ENCODE results near the gene RPTOR. TPM values are rescaled to one million over a fixed set of nuclear protein-coding genes. Genes with fewer than 3 reads are reported as not detected.

The RPTOR gene
- total RNA-seq, 4 donors from 2014 or later = 18.7 to 35.4 (median 21.0) TPM

DNA sequence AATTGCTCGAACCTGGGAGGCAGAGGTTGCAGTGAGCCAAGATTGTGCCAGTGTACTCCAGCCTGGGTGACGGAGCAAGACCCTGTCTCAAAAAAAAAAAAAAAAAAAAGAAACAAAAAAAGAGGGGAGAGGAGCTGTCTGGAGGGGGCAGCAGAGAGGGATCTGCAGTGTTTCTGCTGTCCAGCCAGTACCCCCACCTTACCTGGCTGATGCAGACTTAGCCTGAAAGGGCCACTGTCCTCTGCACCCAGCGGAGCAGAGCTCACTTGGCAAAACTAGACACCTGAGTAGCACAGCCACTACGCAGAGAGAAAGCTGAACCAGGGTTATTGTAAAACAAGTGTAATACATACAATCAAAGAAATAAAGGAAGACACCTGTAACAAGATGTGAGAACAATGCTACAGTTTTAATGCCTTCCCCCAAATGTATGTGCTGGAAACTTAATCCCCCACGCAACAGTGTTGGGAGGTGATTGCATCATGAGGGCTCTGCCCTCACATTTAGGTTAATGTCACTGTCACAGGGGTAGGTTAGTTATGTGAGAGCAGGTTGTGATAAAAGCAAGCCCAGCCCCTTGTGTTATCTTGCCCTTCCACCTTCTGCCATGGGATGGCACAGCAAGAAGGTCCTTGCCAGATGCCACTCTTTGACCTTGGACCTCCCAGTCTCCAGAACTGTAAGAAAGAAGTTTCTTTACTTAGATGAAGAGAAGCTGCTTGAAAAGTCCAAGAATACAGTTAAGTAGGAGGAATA is 211.2 kb downstream of the RPTOR start:
- TF ChIP-seq, protein P1, sequence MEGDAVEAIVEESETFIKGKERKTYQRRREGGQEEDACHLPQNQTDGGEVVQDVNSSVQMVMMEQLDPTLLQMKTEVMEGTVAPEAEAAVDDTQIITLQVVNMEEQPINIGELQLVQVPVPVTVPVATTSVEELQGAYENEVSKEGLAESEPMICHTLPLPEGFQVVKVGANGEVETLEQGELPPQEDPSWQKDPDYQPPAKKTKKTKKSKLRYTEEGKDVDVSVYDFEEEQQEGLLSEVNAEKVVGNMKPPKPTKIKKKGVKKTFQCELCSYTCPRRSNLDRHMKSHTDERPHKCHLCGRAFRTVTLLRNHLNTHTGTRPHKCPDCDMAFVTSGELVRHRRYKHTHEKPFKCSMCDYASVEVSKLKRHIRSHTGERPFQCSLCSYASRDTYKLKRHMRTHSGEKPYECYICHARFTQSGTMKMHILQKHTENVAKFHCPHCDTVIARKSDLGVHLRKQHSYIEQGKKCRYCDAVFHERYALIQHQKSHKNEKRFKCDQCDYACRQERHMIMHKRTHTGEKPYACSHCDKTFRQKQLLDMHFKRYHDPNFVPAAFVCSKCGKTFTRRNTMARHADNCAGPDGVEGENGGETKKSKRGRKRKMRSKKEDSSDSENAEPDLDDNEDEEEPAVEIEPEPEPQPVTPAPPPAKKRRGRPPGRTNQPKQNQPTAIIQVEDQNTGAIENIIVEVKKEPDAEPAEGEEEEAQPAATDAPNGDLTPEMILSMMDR (IDR thresholded peaks at IDR 0.05; ENCODE audit: low read depth) = no peak

DNA sequence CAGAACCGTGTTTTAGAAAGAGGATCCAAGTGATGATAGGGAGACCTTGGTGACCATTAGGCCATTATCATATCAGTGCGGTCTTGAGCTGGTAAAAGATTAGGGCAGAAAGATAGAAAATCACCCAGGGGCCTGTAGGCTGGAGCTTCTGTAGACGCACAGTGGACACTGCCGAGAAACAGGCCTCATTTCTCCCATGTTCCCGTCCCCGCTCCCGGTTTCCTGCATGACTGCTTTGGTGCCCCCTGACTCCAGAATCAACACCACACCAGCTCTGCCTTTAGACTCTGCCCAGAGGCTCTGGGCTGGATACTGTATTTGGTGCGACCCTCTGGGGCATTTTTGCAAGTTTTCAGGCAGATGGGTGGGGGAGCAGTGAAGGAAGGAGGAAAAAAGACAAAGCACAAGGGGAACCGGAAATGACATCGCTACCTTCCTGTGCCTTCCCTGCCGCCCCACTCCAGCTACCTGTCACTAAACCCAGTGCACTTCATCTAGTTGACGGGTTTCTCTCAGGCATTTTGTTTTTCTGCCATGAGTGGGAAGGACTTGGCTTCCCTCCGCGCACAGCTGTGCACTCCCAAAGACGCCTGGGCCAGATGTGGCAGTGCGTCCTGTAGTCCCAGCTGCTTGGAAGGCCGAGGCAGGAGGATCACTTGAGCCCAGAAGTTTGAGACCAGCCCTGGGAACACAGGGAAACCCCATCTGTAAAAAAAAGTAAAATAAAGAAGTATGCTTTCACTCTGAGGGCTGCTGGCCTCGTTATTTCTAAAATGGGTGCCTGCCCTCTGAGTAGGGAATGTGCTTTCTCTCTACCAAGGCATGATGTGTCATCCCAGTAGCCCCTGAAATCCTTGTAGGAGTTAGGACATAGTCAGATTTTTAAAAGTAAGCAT is 214.1 kb downstream of the RPTOR start:
- TF ChIP-seq, protein P1 (IDR thresholded peaks at IDR 0.05; ENCODE audit: low read depth) = no peak

DNA sequence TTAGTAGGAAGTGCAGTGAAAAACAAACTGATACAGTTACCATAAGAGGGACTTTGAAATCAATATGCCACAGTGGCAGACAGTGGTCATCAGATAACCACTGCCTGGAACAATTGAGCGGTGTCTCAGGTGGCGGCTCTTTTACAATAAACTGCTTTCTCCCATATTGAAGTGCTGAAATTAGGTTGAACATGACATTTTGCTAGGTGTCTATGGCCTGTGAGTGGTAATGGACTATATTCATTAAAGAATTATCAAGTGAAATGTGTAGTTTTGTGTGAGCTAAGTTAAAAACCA is 214.7 kb downstream of the RPTOR start:
- TF ChIP-seq, protein P1 (IDR thresholded peaks at IDR 0.05; ENCODE audit: low read depth) = no peak

DNA sequence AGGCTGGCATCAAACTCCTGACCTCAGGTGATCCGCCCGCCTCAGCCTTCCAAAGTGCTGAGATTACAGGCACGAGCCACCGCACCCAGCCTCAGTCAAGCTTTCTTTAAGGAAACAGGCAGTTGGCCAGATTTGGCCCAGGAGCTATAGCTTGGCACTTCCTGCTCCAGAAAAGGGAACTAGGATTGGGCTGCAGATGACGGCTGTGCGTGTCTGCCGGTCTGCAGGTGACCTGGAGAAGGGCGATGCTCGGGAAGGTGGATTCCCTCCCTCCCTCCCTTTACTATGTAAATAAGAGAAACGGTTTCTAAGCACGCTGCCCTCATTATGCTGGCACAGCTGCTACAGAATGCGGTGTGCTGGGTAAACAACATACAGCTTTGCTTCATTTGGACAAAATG is 215.9 kb downstream of the RPTOR start:
- TF ChIP-seq, protein P1 (IDR thresholded peaks at IDR 0.05; ENCODE audit: low read depth) = no peak

DNA sequence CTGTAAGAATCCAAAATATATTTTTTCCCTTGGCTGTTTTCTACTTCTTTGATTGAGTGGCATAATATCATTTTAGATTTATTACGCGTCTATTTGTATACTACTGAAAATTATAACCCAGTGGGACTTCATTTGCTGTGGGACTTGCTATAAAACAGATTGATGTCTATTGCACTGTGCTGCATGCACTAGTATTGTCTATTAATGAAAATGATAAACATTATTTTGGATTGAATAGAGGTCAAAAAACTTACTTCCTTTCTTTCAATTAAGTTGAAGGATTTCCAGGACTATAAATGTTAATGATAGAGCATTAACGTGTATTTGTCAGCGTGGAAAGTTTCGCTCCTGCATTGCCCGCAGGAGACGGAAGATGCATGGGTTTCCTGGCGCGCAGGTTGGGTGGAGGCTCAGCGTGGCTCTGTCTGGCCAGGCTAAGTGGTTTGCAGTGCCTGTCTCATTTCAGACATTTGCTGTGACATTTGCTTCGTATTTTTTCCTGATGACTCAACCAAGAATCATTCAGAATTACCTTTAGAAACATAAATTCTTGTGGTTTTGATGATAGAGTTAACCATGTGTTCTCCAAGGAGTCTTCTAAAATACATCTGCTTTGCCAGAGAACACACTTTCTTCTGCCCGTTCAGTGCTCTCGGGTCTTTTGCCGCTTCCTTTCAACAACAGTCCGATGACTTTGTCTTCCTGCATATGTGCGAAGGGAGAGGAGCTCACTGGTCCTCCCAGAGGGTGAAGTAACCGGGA is 216.7 kb downstream of the RPTOR start:
- TF ChIP-seq, protein P1 (IDR thresholded peaks at IDR 0.05; ENCODE audit: low read depth) = no peak

DNA sequence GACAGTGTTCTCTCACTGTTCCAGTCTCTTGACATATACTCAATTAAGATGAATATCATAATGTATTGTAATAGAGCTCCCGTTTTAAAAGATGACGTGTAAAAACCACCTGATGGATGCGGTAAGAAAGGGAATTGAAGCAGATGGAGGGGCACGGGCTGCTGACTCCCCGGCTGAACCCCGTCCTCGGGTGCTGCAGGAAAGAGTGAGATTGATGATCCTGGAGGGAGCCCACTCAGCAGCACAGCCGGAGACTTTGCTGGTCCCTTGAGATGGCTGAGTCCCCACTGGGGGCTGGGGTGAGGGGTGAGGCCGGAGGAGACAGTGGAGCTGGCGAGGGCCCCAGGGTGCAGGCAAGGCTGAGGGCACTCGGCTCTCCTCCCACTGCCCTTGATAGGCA is 217.4 kb downstream of the RPTOR start:
- TF ChIP-seq, protein P1 (IDR thresholded peaks at IDR 0.05; ENCODE audit: low read depth) = no peak
